ENCODE results near the gene TFAP2C.

TFAP2C gene

GRCh38 chr20:56628873-56629463 lies at the start of gene TFAP2C:
TSS of gene TFAP2C (plus strand) at chr20:56629306. CDS start at chr20:56629545, 239 bp downstream.
- DNase-seq, result peak; percentile 82

- no peak for DNase-seq
Observed at GRCh38 chr20:56580226-56580625, 48.9 kb upstream of the TFAP2C start.

- DNase-seq, result no peak
Observed at GRCh38 chr20:56581701-56582100, 47.4 kb upstream of the TFAP2C start.

GRCh38 chr20:56582542-56582941 lies 46.6 kb upstream of the TFAP2C start:
- peak; percentile 77 for DNase-seq

- DNase-seq, result no peak
Observed at GRCh38 chr20:56584916-56585315, 44.2 kb upstream of the TFAP2C start.

GRCh38 chr20:56587307-56588041 lies 41.6 kb upstream of the TFAP2C start:
- DNase-seq, result no peak

- DNase-seq, result no peak
Observed at GRCh38 chr20:56588996-56589395, 40.1 kb upstream of the TFAP2C start.

- no peak for DNase-seq
Observed at GRCh38 chr20:56589633-56590032, 39.5 kb upstream of the TFAP2C start.

GRCh38 chr20:56590888-56591287 lies 38.2 kb upstream of the TFAP2C start:
- no peak for DNase-seq

- no peak for DNase-seq
Observed at GRCh38 chr20:56592211-56592610, 36.9 kb upstream of the TFAP2C start.

- DNase-seq, result no peak
Observed at GRCh38 chr20:56592817-56593216, 36.3 kb upstream of the TFAP2C start.

- DNase-seq, result no peak
Observed at GRCh38 chr20:56595746-56596475, 33.2 kb upstream of the TFAP2C start.

GRCh38 chr20:56601166-56601565 lies 27.9 kb upstream of the TFAP2C start:
- no peak for DNase-seq

- no peak for DNase-seq
Observed at GRCh38 chr20:56604673-56605072, 24.4 kb upstream of the TFAP2C start.

- DNase-seq, result peak; percentile 19
Observed at GRCh38 chr20:56605261-56605996, 23.7 kb upstream of the TFAP2C start.

GRCh38 chr20:56606174-56606945 lies 22.7 kb upstream of the TFAP2C start:
- no peak for DNase-seq

GRCh38 chr20:56607061-56607704 lies 21.9 kb upstream of the TFAP2C start:
- no peak for DNase-seq

GRCh38 chr20:56608376-56608775 lies 20.7 kb upstream of the TFAP2C start:
- DNase-seq, result no peak

GRCh38 chr20:56609321-56609720 lies 19.8 kb upstream of the TFAP2C start:
- no peak for DNase-seq

GRCh38 chr20:56610098-56610497 lies 19.0 kb upstream of the TFAP2C start:
- DNase-seq, result no peak

- no peak for DNase-seq
Observed at GRCh38 chr20:56614196-56614595, 14.9 kb upstream of the TFAP2C start.

GRCh38 chr20:56616716-56617115 lies 12.4 kb upstream of the TFAP2C start:
- DNase-seq, result no peak

All from NCI-H82 (cell line).